ENCODE measurements around the gene TRPM2.

- no peak for TF ChIP-seq CTCF (IDR thresholded peaks at IDR 0.05)
- TF ChIP-seq SIN3A (IDR thresholded peaks at IDR 0.05; ENCODE audit: borderline replicate concordance, insufficient read depth, low read depth, low read length) = no peak
These were observed 45.9 kb downstream of the TRPM2 start for GRCh38 chr21:44399151-44399954.
